ENCODE data around the gene TSC22D3.
"Not testable (repeated sequence)": the region's sequence is repeated elsewhere in the genome, so short reads cannot be mapped to it uniquely, and the experiment has no call there.

The TSC22D3 gene

DNA sequence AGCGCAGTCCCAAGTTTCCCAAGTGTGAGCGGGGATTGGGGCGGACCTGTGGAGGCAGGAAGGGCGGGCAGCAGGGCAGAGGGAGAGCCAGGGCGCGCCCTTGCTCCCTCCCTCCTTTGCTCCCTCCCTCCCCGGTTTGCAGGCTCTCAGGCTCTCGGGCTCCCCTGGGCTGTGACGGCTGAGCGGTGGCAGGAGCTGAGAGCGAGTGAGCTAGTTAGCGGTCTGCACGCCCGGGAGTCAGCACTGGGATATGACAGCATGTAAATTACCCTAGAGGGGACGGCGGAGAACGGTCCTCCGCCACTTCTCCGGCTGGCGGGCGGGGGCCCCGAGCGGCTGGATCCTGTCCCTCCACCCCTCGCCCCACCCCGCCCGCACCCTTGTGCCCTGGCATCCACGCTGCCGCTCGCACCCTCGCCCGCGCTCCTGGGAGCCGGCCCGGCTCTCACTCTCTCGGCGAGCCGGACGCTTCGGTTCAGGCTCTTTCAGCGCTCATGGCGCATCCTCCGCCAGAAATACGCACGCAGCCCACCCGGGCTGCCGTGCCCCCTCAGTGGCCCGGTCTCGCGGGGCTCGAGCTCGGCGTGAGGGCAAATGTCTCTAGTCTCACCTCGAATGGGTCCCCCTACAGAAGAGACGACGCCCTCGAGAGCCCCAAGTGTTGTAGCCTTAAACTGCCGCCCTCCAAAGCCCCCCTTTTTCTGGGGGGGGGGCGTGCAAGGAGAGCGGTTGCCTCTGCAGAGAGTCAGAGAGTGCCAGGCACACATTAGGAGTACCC lies at the start of gene TSC22D3:
Gene TSC22D3 (minus strand): TSS at position 54 of the 778 bp plus-strand sequence. CDS start 368 bp downstream, outside the sequence.
- DNase-seq (ENCODE audit: low read depth) = peak; percentile 2

DNA sequence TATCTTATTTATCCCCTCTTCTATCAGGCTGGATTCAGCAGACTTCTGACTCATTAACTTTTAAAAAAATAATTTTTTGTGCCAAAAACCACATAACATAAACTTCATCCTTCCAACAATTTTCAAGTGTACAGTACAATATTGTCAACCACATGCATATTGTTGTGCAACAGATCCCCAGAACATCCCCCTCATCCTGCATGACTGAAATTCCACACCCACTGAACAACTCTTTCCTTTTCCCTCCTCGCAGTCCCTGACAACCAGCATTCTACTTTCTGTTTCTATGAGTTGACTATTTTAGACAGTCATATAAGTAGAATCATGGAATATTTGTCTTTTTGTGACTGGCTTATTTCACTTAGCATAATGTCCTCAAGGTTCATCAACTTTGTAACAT lies 47.9 kb upstream of the TSC22D3 start:
- no peak for DNase-seq (ENCODE audit: low read depth)

DNA sequence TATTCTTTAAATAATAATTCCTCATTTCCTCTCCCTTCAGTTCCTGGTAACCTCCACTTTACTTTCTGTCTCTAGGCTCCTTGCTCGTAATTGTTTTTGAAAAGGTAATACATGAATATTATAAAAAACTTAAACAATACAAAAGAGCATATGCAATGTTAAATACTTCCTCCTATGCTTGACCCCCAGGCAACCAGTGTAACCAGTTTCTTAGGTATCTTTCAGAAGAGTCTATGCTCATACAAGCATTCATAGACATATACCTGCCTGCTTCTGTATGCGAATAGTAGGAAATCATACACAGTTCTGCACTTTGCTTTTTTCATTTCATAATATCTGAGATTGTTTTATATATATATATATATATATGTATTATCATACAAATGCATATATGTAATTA lies 47.5 kb upstream of the TSC22D3 start:
- no peak for DNase-seq (ENCODE audit: low read depth)

DNA sequence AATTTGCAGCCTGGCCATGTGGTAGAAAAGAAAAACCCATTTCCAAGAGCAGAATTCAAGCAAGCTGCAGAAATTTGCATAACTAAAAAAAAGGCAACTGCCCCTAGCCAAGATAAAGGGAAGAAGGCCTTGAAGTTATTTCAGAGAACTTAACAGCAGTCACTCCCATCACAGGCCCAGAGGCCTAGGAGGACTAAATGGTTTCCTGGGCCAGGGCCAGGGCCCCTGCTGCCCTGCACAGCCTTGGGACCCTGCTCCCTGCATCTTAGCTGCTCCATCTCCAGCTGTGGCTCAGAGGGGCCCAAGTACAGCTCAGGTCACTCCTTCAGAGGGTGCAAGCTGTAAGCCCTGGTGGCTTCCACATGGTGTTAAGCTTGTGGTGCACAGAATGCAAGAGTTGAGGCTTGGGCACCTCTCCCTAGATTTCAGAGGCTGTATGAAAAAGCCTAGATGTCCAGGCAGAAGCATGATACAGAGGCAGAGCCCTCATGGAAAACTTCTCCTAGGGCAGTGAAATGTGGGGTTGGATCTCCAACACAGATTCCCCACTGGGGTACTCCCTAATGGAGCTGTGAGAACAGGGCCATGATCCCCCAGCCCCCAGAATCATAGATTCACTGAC lies 43.4 kb upstream of the TSC22D3 start:
- DNase-seq (ENCODE audit: low read depth) = no peak

DNA sequence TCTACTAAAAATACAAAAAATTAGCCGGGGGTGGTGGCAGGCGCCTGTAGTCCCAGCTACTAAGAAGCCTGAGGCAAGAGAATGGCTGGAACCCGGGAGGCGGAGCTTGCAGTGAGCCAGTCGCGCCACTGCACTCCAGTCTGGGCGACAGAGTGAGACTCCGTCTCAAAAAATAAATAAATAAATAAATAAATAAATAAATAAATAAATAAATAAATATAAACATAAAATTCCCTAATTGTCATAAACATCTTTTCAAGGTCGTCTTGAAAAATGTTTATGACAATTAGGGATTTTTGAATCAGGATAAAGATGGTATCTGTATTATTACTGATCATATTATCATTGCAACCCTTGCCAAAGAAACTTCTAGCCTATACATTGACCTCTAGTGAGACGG lies 34.5 kb upstream of the TSC22D3 start:
- not testable (repeated sequence) for DNase-seq (ENCODE audit: low read depth)

DNA sequence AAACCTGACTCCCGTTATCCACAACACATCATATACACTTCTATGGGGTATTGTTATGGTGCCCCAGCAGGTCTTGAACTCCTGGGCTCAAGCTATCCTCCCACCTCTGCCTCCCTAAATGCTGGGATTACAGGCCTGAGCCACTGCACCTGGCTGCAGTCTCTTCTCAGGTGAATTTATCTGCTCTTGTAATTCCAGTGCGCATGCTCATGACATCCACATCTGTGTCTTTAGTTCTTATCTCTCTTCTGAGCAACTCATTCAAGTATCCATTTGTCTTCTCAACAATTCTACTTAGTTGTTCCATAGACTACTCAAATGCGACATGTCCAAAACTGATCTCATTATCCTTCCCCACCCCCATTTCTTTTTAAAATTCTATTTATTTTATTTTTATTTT lies 29.6 kb upstream of the TSC22D3 start:
- no peak for DNase-seq (ENCODE audit: low read depth)

DNA sequence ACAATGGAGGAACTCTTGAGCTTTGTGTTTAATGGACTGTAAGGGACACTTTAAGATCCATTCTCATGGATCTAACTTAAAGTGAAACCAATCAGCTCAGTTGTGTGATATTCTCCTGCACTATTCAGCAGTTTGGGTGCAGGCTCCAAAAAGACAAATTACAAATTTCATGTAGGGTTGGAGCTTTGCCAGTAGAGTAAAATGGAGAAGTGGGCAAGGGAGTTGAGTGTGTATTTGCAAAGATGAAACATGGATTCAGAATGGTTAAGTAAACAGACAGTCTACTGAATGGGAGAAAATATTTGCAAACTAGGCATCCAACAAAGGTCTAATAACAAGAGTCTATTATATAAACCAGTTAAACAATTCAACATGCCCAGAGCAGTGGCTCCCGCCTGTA lies 28.8 kb upstream of the TSC22D3 start:
- DNase-seq (ENCODE audit: low read depth) = no peak

DNA sequence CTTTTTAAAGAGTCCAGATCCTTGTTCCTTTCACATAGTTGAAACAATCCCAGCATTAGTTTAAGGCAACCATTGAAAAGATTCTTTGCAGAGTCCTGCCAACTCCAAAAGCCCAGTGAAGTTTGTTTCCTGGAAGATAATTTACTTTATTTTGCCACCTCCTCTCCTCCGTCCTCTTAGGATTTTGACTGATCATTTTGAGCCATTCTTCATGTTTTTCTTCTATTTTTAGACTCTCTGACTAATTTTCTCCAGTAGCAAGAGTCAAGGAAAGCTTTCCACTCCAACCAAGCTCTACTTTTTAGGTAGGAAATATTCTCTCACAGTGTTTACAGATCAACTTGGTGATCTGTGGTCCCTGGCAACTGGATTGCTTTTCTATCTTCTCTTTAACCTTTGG lies 12.2 kb upstream of the TSC22D3 start:
- DNase-seq (ENCODE audit: low read depth) = no peak

DNA sequence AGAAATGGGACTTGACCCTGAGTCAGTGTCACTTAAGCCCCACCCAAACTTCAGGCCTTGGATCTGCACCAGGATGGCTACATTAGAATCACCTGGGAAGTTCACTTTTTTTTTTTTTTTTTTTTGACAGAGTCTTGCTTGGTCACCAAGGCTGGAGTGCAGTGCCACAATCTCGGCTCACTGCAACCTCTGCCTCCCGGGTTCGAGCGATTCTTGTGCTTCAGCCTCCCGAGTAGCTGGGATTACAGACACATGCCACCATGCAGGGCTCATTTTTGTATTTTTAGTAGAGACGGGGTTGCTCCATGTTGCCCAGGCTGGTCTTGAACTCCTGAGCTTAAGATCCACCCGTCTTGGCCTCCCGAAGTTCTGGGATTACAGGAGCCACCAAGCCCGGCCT lies 4.9 kb upstream of the TSC22D3 start:
- no peak for DNase-seq (ENCODE audit: low read depth)

DNA sequence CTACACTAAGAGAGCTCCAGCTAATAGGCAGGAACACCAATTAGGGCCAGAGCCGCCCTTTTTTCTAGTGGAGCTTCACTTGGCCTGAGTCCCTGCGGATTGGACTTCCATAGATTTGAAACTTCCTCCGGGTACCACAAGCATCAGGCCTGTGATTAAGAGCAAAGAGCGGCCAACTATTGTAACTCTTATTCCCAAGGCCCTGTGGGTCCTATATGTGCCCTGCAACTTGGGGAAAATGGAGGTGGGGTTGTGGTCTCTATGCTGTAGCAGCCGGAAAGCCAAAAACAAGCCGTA lies 1.9 kb upstream of the TSC22D3 start, which contains the start of gene NCBP2L:
Gene NCBP2L (plus strand): TSS at position 198 of the 297 bp plus-strand sequence. CDS start 16,488 bp downstream, outside the sequence.
- DNase-seq (ENCODE audit: low read depth) = no peak

DNA sequence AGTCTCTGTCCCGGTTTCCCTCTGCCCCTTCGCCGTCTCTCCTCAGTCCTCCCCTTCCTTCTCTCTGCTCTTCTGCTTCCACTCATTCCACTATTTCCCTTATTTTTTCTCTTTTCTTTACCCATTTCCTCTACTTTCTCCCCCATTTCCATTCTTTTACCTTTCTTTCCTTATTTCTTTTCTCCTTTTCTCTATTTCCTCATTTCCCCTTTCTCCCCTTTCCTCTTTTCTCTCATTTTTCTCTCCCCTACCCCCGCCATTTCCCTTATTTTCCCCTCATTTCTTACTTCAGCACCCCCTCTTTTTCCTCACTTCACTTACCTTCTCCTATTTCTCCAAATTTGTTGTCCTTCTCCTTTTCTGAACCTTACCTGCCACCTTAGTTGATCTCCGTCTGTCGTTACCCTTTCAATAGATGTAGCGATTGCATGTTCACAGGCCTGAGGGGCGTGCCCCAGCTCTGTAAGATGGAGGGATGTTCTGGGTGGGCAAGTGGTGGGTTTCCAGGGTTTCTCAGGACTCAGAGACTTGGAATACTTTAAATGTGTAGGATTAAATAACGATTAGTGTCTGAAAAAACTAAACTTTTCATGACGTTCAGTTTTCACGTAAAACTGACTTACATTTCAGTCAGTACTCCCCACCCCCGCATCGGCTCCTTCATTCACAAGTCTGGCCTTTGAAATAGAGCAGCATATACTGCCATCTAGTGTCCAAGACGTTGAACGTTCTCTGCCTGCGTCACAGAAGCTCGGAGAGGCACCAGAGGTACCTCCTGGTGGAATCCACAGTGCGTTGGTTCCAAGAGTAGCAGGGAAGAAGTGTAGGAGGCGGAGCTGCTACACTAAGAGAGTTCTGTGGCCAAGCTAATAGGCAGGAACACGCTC lies 1.3 kb upstream of the TSC22D3 start:
- peak; percentile 47 for DNase-seq (ENCODE audit: low read depth)

DNA sequence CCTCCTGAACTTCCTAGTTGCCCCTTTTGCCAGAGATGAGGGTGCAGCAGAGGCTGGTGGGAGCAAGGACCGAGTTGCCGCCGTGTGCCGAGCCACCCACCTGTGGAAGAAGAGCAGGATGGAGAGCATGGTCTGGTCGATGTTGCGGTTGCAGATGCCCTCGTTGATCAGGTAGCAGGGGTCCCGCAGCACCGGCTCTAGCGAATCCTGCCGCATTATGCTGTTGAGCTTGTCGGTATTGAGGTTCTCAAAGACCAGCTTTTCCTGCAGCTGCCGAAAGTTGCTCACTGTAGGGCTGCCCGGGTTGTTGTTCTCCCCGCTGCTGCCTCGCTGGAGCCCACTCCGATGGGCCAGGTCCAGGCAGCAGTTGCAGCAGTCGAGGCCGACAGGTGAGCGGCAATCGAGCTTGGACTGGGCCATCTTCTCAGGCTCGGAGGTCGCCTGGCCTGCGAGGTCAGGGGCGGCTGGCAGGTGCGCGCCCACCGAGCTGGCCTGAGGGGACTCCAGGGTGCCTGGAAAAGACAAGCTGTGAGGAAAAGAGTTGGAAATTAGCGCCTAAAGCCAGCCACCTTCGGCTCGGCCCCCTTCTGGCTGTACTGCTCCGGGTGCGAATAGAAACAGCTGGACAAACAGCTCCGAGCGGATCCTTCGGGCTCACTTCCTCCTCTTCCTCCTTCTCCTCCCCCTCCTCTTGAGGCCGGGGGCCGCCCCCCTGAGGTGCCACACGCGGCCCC lies 420 bp downstream of the TSC22D3 start:
- DNase-seq (ENCODE audit: low read depth) = no peak

DNA sequence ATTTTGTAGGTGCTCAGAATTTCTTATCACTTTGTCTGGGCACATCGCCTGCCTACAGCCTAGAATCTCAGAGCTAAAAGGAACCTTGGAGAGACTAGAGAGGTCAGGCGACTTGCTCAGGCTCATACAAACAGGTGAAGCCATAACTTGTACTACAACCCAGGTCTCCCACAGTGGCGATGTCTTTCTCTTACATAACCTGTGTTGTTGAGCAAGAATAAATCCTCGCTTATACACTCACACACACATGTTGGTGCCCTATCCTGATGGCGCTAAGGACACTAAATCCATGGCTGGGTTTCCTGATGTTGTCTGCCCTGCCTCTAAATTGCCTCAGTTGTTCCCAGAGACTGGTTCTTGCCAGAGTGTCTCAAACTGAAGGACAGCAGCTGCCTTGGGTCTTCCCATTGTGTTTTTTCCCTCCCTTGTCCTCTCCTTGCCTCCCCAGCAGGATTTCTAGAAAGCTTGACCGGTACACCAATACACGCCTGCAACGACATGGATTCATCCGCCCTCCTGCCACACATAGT lies 1.6 kb downstream of the TSC22D3 start:
- no peak for DNase-seq (ENCODE audit: low read depth)

DNA sequence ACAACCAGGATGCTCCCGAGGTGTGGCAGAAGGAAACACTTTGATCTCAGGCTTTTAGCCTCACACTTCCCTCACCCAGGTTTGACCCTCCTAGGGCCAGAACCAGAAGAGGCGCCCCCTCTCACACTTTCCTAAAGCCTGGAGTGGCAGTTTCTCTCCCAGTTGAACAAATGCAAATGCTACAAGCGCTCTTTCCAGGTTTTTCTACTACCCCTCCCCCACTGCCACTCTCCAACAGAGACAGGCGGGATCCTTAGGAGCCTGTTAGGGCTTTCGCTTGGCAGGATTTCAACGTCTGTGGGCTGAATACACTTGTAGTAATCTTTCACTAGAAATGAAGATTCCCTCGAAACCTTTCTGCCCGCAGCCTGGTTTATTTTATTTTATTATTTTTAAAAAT lies 2.4 kb downstream of the TSC22D3 start:
- DNase-seq (ENCODE audit: low read depth) = no peak

DNA sequence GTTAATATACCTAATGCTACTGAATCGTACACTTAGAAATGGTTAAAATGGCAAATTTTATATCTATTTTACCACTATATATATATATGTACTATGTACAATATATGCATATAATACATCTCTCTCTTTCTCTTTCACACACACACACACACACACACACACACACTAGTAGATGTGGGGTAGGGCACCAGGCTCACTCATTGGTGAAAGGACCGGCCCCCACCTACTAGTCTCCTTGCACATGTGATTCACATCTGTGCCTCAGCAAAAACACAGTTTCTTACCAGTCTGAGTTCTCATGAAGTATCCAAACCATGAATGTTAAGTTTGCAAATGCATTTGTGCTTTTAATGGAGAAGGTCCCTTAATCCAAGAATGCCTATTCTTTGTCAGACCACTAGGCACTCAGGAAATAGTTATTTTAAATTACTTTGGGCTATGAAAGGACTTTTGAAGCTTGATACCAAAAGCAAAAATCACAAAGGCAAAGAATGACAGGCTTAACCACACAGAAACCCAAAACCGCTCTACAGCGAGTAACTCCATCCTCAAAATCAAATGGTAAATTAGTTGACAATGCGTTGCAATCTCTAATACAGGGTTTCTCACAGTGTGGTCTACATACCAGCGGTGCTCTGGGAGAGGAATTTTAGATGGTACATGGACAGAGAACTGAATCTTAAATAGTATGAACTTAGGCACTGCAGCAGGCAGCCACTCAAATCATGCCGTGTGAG lies 5.8 kb downstream of the TSC22D3 start:
- no peak for DNase-seq (ENCODE audit: low read depth)

DNA sequence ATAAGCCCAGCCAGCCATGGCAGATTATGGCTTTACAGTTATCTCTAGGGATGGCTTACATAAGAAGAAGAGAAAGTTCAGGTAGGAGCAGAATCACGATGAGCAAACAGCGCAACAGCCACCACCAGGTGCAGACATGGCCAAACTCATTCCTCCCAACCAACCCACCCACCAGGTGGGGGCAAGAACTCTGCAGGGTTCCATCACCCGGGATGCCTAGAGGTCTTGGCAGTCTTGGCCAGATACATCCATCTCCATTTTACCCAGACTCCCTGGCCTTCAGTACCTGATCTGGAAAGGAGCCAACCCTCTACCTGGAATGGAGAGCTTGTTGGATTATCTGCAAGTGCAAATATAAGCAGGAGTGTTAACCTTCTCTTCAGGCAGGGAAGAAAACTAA lies 7.5 kb downstream of the TSC22D3 start:
- DNase-seq (ENCODE audit: low read depth) = no peak

DNA sequence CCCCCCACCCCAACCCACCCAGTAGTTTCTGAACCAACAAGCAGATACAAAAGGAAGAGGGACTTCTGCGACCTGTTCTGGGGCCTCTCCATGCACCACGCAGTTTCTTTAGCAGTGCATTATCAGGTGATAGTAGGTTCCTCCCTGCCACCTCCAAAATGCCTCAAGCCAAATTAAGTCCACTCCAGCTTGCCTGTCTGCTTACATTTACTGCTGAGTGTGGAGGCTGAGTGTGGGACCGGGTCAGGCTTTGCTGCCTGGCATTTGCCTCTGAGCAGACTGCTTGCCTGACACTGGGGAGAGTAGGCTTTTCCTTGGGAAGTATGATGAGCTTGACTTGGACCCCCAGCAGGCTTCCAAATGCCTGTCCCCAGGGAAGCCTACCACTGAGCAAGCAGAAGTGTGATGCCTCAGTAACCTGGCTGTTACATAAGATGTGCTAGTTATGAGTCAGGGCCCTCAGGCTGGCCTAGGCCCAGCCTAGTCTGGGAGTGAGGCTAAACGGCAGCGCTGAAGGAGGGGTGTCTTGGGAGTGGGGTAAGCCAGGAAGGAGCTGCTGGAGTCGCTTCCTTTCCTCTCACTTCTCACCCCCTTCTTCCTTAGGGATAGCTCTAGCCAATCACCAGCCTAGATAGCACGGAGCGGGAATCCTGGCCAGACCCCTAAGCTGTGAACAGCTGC lies 9.0 kb downstream of the TSC22D3 start:
- DNase-seq (ENCODE audit: low read depth) = no peak

DNA sequence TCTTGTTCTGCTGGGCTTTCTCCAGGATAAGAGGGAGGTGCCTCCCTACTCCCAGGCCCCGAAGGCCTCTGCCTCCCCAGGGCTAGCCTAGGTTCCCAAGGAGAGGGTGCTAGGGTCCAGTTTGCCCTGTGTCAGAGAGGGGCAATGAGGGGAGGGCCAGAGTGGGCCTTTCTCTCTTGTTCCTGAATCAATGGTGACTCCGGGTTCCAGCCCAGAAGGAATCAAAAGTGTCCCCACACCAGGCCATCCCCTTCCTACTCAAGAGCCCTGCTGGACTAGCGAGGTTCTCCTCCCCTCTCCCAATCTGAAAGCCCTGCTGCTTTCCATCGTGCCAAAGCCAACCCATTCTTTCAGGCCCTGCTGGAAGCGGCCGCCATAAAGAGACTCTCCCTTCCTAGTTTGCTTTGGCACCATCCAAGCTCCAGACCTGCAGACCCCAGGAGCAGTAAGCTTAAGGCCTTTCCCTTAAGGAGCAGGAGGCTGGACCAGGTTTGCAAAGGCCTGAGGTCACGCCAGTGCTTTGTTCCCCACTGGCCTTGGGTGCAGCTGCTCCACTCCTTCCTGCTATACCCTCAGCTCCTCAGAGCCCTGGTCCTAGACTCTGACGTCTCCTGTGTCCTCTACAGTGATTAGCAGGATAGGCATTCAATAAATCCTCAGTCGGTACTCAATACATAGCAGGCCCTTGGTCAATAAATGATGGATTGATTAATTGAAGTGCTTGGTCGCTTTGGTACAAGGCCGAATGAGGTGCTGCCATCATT lies 10.6 kb downstream of the TSC22D3 start:
- no peak for DNase-seq (ENCODE audit: low read depth)

DNA sequence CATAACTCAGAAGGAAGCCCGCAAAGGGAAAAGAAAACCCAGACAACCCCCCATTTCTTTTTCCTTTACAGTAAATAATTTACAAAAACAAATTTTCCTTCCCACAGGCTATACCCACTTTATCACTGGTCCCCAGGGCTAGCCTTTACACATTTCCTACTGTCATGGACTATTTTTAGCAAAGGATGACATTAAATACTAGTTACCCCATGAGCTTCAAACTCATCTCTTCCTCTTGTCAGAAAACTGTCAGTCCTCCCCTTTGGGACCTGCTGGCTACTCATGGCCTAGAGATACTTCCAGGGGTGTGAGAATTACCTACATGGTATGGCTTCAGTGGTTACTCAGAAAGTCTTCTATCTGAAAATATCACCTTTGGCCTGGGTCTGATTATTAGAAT lies 11.9 kb downstream of the TSC22D3 start:
- DNase-seq (ENCODE audit: low read depth) = no peak
